Esophagus muscularis mucosa (tissue), 3 donors: ENCODE results near the gene KCNJ3.

Experiments used
- POLR2A ChIP-seq: fragments of 450-650 bp; IDR thresholded peaks from one replicate; pipeline ENCODE4 v1.6.1; 2017; ENCODE audit warnings: antibody characterized with exemption, moderate library complexity, mild to moderate bottlenecking, low read depth
- TF ChIP-seq, protein P1 (sequence below), 3 experiments: fragments of 200-600 bp in 2 of 3; fragments of 450-650 bp in 1 of 3; sonication (generic) in 2 of 3; IDR thresholded peaks; one replicate each; pipeline ENCODE4 v1.5.1; 2017 to 2019; ENCODE audit warnings: antibody characterized with exemption in 3 of 3, mild to moderate bottlenecking in 2 of 3, moderate library complexity in 1 of 3

DNA sequence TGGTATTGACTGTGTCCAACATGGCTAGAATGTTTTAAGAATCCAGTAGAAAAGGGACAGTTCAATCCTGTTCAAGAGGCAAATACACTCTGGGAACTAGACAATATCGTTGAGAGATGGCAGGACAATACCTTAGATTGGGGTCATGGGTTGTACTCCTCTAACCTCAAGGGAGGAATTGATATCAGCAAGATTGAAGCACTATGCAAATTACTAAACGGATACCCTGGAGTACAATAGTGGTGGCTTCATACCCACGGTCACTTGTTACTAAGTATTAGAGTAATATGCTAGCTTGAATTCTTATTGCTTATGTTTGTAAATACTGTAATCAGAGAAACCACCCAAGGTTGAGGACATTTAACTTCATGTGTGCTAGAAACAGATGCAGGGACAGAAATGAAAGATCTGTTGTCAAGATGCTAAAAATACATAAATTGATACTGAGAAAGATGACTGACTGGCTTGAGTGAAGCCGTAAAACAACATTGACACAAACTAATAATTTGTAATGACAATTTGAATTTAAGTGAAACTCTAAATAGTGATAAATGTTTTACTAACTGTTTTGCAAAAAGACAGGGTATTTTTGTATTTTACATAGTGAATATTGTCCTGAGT, 73.3 kb downstream of the KCNJ3 start:
- TF ChIP-seq, protein P1, sequence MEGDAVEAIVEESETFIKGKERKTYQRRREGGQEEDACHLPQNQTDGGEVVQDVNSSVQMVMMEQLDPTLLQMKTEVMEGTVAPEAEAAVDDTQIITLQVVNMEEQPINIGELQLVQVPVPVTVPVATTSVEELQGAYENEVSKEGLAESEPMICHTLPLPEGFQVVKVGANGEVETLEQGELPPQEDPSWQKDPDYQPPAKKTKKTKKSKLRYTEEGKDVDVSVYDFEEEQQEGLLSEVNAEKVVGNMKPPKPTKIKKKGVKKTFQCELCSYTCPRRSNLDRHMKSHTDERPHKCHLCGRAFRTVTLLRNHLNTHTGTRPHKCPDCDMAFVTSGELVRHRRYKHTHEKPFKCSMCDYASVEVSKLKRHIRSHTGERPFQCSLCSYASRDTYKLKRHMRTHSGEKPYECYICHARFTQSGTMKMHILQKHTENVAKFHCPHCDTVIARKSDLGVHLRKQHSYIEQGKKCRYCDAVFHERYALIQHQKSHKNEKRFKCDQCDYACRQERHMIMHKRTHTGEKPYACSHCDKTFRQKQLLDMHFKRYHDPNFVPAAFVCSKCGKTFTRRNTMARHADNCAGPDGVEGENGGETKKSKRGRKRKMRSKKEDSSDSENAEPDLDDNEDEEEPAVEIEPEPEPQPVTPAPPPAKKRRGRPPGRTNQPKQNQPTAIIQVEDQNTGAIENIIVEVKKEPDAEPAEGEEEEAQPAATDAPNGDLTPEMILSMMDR (IDR thresholded peaks at IDR 0.05): no peak
- TF ChIP-seq POLR2A: no peak
